ENCODE results near the gene PCDHGB3.

GRCh38 chr5:141393267-141393666 is 23.2 kb downstream of the PCDHGB3 start:
- TF ChIP-seq POLR2A (IDR thresholded peaks at IDR 0.05) (no peak), CTCF (IDR thresholded peaks at IDR 0.05) (no peak), POLR2AphosphoS5 (IDR thresholded peaks at IDR 0.05) (no peak)

Data from sigmoid colon (tissue), 4 donors.